Calu3 (cell line): ENCODE results near the gene IGFBP5. TPM values are rescaled to one million over a fixed set of nuclear protein-coding genes. Genes with fewer than 3 reads are reported as not detected.

Experiments used
- BruUV-seq: library from RNA; stranded (reverse); fragments of 400-500 nt; replicated peaks from 2 replicates; lab custom pipeline; 2021; lab: Mats Ljungman, UMichigan
- CTCF ChIA-PET: fragments of 300-600 bp; sonication (Branson Sonifier 250); formaldehyde crosslinking; loops from one replicate; lab custom pipeline; 2022; ENCODE audit warnings: antibody characterized with exemption; lab: Charles Lee
- DNase-seq: peaks from one replicate; pipeline ENCODE4 v3.0.0; 2022
- H3K27ac Mint-ChIP-seq: one replicate; pipeline ENCODE4 v1.8.0; 2022; ENCODE audit warnings: mixed read lengths; ENCODE audit not compliant: unreplicated experiment
- H3K27me3 Mint-ChIP-seq: one replicate; pipeline ENCODE4 v1.8.0; 2022; ENCODE audit warnings: mixed read lengths; ENCODE audit not compliant: unreplicated experiment
- H3K36me3 Mint-ChIP-seq: one replicate; pipeline ENCODE4 v1.8.0; 2022; ENCODE audit warnings: mild to moderate bottlenecking, moderate library complexity, mixed read lengths; ENCODE audit not compliant: insufficient read depth, unreplicated experiment
- H3K4me1 Mint-ChIP-seq: one replicate; pipeline ENCODE4 v1.8.0; 2022; ENCODE audit warnings: mild to moderate bottlenecking, low read depth, mixed read lengths; ENCODE audit not compliant: unreplicated experiment
- H3K4me3 Mint-ChIP-seq: one replicate; pipeline ENCODE4 v1.8.0; 2022; ENCODE audit warnings: mild to moderate bottlenecking, low read depth, moderate library complexity, mixed read lengths; ENCODE audit not compliant: unreplicated experiment
- H3K9me3 Mint-ChIP-seq: one replicate; pipeline ENCODE4 v1.8.0; 2022; ENCODE audit warnings: low read depth, mixed read lengths; ENCODE audit not compliant: unreplicated experiment
- intact Hi-C: fragments of 100-400 bp; cut with micrococcal nuclease; formaldehyde crosslinking; loops from one replicate; pipeline ENCODE4 v1.10.0; 2022; ENCODE audit not compliant: unreplicated experiment
- total RNA-seq: library from RNA; stranded (reverse); gene quantifications from 2 replicates; pipeline ENCODE4 v1.2.3, GENCODE V29; 2022
- TF ChIP-seq, protein P1 (sequence below): fragments of 200-600 bp; IDR thresholded peaks from one replicate; pipeline ENCODE4 v1.8.0; 2022; ENCODE audit warnings: antibody characterized with exemption; ENCODE audit not compliant: unreplicated experiment

IGFBP5 gene
- total RNA-seq, 1 experiment from 2014 or later, result 14.8 TPM

DNA sequence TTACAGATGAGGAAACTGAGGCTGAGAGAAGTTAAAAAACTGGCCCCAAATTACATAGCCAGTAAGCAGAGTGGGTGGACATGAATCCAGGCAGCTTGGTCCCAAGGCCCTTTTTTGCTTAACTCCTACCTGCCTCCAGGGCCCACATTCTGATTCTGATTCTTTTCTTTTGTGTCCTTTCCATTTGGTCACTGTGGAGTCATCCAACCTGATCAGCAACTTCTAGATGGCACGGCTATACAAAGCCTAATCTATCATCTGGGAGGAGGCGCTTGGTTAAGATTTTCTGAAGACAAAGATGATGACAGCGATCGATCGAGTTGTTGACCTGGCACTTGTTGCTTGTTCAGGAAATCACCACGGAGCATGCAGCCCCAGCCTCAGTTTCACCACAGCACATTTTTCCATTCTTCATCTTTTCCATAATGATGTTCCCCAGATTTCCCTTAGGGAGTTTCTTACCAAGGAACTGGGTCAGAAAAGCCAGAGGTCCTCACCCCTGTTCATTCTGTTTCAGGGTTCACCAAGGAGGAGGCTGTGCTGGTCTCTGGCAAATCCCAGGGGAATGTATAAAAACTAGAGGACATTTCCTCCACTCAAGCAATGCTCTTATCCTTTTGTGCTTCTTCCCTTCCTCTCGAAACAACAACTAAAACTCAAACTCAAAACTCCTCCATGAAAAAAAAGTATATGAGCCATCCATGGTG lies 69.0 kb downstream of the IGFBP5 start:
- BruUV-seq, result no TSS peak
- intact Hi-C loops, result no loop called here
- Mint-ChIP-seq H3K36me3 (peaks cover 5% of the 10 kb centered on the region), H3K4me1 (peaks cover 11% of the 10 kb centered on the region), H3K9me3 (no peaks in the 10 kb centered on the region), H3K27ac (no peak overlapping the region), H3K27me3 (peaks cover 16% of the 10 kb centered on the region), H3K4me3 (no peak overlapping the region)
- CTCF ChIA-PET, result no interaction called here
- DNase-seq, result peak; percentile 30
- TF ChIP-seq, protein P1, sequence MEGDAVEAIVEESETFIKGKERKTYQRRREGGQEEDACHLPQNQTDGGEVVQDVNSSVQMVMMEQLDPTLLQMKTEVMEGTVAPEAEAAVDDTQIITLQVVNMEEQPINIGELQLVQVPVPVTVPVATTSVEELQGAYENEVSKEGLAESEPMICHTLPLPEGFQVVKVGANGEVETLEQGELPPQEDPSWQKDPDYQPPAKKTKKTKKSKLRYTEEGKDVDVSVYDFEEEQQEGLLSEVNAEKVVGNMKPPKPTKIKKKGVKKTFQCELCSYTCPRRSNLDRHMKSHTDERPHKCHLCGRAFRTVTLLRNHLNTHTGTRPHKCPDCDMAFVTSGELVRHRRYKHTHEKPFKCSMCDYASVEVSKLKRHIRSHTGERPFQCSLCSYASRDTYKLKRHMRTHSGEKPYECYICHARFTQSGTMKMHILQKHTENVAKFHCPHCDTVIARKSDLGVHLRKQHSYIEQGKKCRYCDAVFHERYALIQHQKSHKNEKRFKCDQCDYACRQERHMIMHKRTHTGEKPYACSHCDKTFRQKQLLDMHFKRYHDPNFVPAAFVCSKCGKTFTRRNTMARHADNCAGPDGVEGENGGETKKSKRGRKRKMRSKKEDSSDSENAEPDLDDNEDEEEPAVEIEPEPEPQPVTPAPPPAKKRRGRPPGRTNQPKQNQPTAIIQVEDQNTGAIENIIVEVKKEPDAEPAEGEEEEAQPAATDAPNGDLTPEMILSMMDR, result no peak

DNA sequence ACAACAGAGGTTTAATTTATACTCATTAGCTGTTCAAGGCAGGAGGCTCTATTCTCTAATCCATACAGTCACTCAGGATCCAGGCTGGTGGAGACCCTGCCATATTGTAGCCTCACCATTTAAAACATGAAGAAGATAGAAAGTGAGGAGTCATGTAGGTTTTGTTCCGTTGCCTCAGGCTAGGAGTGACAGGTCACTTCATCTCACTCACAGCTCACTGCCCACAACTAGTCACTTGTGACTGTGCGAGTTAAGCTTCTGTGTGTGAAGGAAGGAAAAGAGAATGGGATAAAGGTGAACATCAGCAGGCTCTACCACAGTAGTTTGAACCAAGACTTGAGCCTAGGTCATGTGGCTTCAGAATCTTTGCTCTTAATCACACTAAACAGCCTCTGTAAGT lies 71.1 kb downstream of the IGFBP5 start:
- peaks cover 11% of the 10 kb centered on the region for H3K4me1 Mint-ChIP-seq
- no peak overlapping the region for H3K4me3 Mint-ChIP-seq
- CTCF ChIA-PET, result interaction anchor here (0.6 kb wide), 1 partner anchor 145 kb away, joined by 3 read pairs; no protein-coding TSS in a partner anchor
- H3K27ac Mint-ChIP-seq, result no peak overlapping the region
- no TSS peak for BruUV-seq
- DNase-seq, result no peak
- H3K9me3 Mint-ChIP-seq, result no peaks in the 10 kb centered on the region
- peaks cover 5% of the 10 kb centered on the region for H3K36me3 Mint-ChIP-seq
- intact Hi-C loops, result no loop called here
- peaks cover 11% of the 10 kb centered on the region for H3K27me3 Mint-ChIP-seq
- TF ChIP-seq, protein P1, result no peak

DNA sequence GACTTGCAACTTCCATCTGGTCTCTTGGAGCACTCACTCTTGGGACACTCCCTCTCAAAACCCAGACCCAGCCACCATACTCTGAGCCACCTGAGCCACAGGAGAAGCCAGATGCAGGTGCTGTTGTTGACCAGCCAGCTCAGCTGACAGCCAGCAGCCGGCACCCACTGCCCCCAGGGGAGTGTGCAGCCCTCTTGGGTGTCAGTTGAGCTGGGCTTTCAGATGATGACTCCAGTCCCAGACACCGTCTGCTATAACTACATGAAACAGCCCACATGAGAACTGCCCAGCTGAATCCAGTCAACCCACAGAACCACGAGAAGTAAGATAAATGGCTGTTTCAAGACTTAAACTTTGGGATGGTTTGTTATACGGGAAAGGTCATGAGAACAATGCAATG lies 72.8 kb downstream of the IGFBP5 start:
- peaks cover 5% of the 10 kb centered on the region for H3K36me3 Mint-ChIP-seq
- no peaks in the 10 kb centered on the region for H3K9me3 Mint-ChIP-seq
- TF ChIP-seq, protein P1, result no peak
- no peak overlapping the region for H3K4me3 Mint-ChIP-seq
- intact Hi-C loops, result no loop called here
- H3K27me3 Mint-ChIP-seq, result peaks cover 11% of the 10 kb centered on the region
- DNase-seq, result no peak
- CTCF ChIA-PET, result interaction anchor here (0.6 to 0.8 kb wide), 4 partner anchors 13 to 490 kb away, joined by 3 to 5 read pairs (median 4); no protein-coding TSS in a partner anchor
- no TSS peak for BruUV-seq
- no peak overlapping the region for H3K27ac Mint-ChIP-seq
- peaks cover 11% of the 10 kb centered on the region for H3K4me1 Mint-ChIP-seq

Other genes with a start within 250 kb of the IGFBP5 start
- gene RPL37A, start 196.7 kb downstream of the IGFBP5 start, total RNA-seq, result 1,797 and 1,889 TPM in 2 replicates
- gene IGFBP2, start 62.1 kb downstream of the IGFBP5 start, total RNA-seq, result 164 and 175 TPM in 2 replicates
- gene TNP1, start 164.5 kb upstream of the IGFBP5 start, total RNA-seq, result not detected in 2 replicates